GM23248 (cell line): Measurements from ENCODE around the gene PFKFB2.

Source experiments
- EZH2 ChIP-seq: fragments of 200-600 bp; sonication (generic); IDR thresholded peaks from 2 replicates; pipeline ENCODE4 v1.6.1; 2018; ENCODE audit warnings: antibody characterized with exemption, mild to moderate bottlenecking; ENCODE audit not compliant: insufficient read depth, poor library complexity, severe bottlenecking
- EZH2phosphoT487 ChIP-seq: fragments of 200-600 bp; sonication (generic); IDR thresholded peaks from 2 replicates; pipeline ENCODE4 v1.6.1; 2018; ENCODE audit warnings: antibody characterized with exemption, moderate library complexity, mild to moderate bottlenecking, low read depth; ENCODE audit not compliant: insufficient read depth

DNA sequence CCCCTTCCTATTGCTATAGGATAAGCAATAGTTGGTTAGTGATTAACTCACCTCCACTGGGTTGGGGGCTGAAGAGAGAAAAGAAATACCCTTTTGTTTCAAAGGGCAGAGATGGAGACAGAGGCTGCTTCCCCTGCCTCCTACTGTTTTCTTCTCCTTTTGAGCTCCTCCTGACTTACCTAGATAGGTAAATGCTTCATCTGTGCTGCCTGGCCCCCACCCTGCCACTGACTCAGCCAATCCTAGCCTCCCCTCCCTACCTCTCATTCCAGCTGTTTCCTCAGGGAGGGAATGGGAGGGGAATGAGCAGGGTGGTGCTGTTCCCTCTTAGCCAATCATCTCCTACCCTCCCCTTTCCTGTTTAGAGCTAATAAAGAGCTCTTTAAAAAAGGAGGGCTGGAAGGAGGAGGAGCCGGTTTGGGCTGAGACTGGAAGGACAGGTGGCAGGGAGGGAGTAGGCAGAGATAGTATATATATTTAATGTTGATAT, 20.5 kb upstream of the PFKFB2 start, which contains the start of gene C1orf116:
- TF ChIP-seq EZH2phosphoT487 = no peak
- no peak for TF ChIP-seq EZH2
